DMS79 (cell line): ENCODE data around the gene PLEKHA1.

Experiments used
- DNase-seq: peaks from one replicate; lab custom pipeline; 2025; lab: John Stamatoyannopoulos, UW

Gene PLEKHA1

GRCh38 chr10:122422266-122422989, 47.9 kb downstream of the PLEKHA1 start:
- DNase-seq, result no peak

GRCh38 chr10:122424059-122424458, 49.6 kb downstream of the PLEKHA1 start:
- no peak for DNase-seq

GRCh38 chr10:122426829-122427228, 52.3 kb downstream of the PLEKHA1 start:
- no peak for DNase-seq

- no peak for DNase-seq
Observed at GRCh38 chr10:122427280-122427679, 52.8 kb downstream of the PLEKHA1 start.

GRCh38 chr10:122435212-122435827, 60.8 kb downstream of the PLEKHA1 start:
- no peak for DNase-seq

GRCh38 chr10:122441961-122442360, 67.5 kb downstream of the PLEKHA1 start:
- no peak for DNase-seq

- DNase-seq, result no peak
Observed at GRCh38 chr10:122445469-122445868, 71.0 kb downstream of the PLEKHA1 start.

- DNase-seq, result no peak
Observed at GRCh38 chr10:122445904-122446303, 71.4 kb downstream of the PLEKHA1 start.

- DNase-seq, result no peak
Observed at GRCh38 chr10:122446668-122447423, 72.3 kb downstream of the PLEKHA1 start.

- DNase-seq, result no peak
Observed at GRCh38 chr10:122448600-122448999, 74.1 kb downstream of the PLEKHA1 start.

GRCh38 chr10:122449153-122449552, 74.6 kb downstream of the PLEKHA1 start:
- DNase-seq, result no peak

GRCh38 chr10:122450353-122450990, 76.0 kb downstream of the PLEKHA1 start:
- DNase-seq, result no peak

GRCh38 chr10:122454071-122454470, 79.6 kb downstream of the PLEKHA1 start:
- no peak for DNase-seq

- DNase-seq, result no peak
Observed at GRCh38 chr10:122454603-122455080, 80.1 kb downstream of the PLEKHA1 start, which contains the start of gene ARMS2. TSS of gene ARMS2 (plus strand) at chr10:122454653. CDS start at chr10:122454728, 75 bp downstream.

GRCh38 chr10:122455376-122456079, 81.0 kb downstream of the PLEKHA1 start:
- DNase-seq, result no peak

GRCh38 chr10:122457934-122458333, 83.4 kb downstream of the PLEKHA1 start:
- no peak for DNase-seq

- DNase-seq, result no peak
Observed at GRCh38 chr10:122458693-122459092, 84.2 kb downstream of the PLEKHA1 start.

GRCh38 chr10:122459561-122460273, 85.2 kb downstream of the PLEKHA1 start:
- DNase-seq, result no peak

- no peak for DNase-seq
Observed at GRCh38 chr10:122460891-122461293, 86.4 kb downstream of the PLEKHA1 start.

GRCh38 chr10:122461367-122461728, 86.8 kb downstream of the PLEKHA1 start, which contains the start of gene HTRA1:
TSS of gene HTRA1 (plus strand) at chr10:122461553. CDS start at chr10:122461653, 100 bp downstream.
- DNase-seq, result no peak
